Esophagus squamous epithelium (tissue), 5 donors: ENCODE measurements around the gene HDDC2. TPM values are rescaled to one million over a fixed set of nuclear protein-coding genes. Genes with fewer than 3 reads are reported as not detected.

Experiments
- DNase-seq: peaks from one replicate; lab custom pipeline; 2025; lab: John Stamatoyannopoulos, UW
- H3K27ac ChIP-seq, 4 donors: fragments of 200-600 bp; sonication (generic); one replicate each; pipeline ENCODE4 v1.5.1; 2016 to 2019; ENCODE audit warnings: mild to moderate bottlenecking in 1 of 4
- H3K27me3 ChIP-seq, 4 donors: fragments of 200-600 bp; sonication (generic); 1 replicate in 3 of 4; 2 replicates in 1 of 4; pipeline versions ENCODE4 v1.5.1 to v1.6.0; 2017 to 2021; ENCODE audit warnings: antibody characterized with exemption in 1 of 4
- H3K36me3 ChIP-seq, 3 donors: fragments of 200-600 bp; sonication (generic); one replicate each; pipeline ENCODE4 v1.5.1; 2016 to 2019
- H3K4me1 ChIP-seq, 3 donors: fragments of 200-600 bp; sonication (generic); one replicate each; pipeline ENCODE4 v1.5.1; 2017 to 2019
- H3K4me3 ChIP-seq, 4 donors: fragments of 200-600 bp; sonication (generic); 1 replicate in 3 of 4; 2 replicates in 1 of 4; pipeline ENCODE4 v1.5.1; 2016 to 2019; ENCODE audit warnings: mild to moderate bottlenecking in 2 of 4, moderate library complexity in 1 of 4
- H3K9me3 ChIP-seq, 3 donors: fragments of 200-600 bp; sonication (generic); one replicate each; pipeline ENCODE4 v1.5.1; 2016 to 2019
- POLR2A ChIP-seq, 4 donors: fragments of 450-650 bp; IDR thresholded peaks; one replicate each; pipeline ENCODE4 v1.6.1; 2017; ENCODE audit warnings: antibody characterized with exemption in 4 of 4, mild to moderate bottlenecking in 4 of 4, moderate library complexity in 3 of 4
- WGBS, 2 donors: methylation state at CpG; one replicate each; pipeline ENCODE4 v1.1.5; 2018; 5-methylcytosine and 5-hydroxymethylcytosine counted together
- intact Hi-C: fragments of 100-400 bp; cut with DNase I; formaldehyde crosslinking; loops from one replicate; pipeline ENCODE4 v1.15.0; 2022
- total RNA-seq, 4 donors: library from RNA; depleted of rRNA; stranded (reverse); fragments of >200 nt; gene quantifications; one replicate each; pipeline ENCODE4 v1.1.0, GENCODE V29; 2016
- TF ChIP-seq, protein P1 (sequence below), 6 experiments: fragments of 450-650 bp in 4 of 6; fragments of 200-600 bp in 2 of 6; sonication (generic) in 2 of 6; IDR thresholded peaks; one replicate each; pipeline ENCODE4 v1.5.1; 2016 to 2019; ENCODE audit warnings: antibody characterized with exemption in 6 of 6, mild to moderate bottlenecking in 4 of 6, moderate library complexity in 4 of 6
- donor health status: DM: yes; HTN: yes; CAD: no.

HDDC2 gene
- total RNA-seq, 4 donors from 2014 or later, result 49.2 to 84.7 (median 53.3) TPM

DNA sequence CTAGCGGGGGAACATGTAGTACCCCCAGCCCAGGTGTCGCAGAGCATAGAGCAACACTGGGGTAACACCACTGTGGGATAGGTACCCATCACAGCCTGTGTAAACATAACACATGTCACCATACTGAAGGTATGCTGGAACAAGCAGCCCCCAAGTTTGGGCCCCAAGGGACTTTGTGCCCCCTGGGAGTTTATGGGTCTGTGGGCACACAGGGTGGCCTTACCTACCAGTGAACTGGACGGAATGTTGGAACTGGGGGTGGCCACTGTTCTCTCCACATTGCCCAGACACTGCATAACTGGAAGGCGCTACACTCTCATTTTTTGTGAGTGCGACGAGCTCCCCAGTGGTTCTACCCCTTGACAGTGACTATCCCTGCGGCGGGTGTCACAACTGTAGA is 28.5 kb downstream of the HDDC2 start:
- 89 to 98% methylated on average over 6 to 7 of the region's 8 CpGs for WGBS, 2 donors
- Histone ChIP-seq H3K4me3 (no peak overlapping the region), H3K27ac (no peak overlapping the region), H3K27me3 (no peaks in the 10 kb centered on the region), H3K36me3 (peaks cover 0 to 63% (median 3%) of the 10 kb centered on the region in 3 donors), H3K4me1 (peaks cover 0 to 8% (median 0%) of the 10 kb centered on the region in 3 donors), H3K9me3 (no peaks in the 10 kb centered on the region)
- intact Hi-C loops, result no loop called here
- TF ChIP-seq POLR2A (IDR thresholded peaks at IDR 0.05), result no peak
- TF ChIP-seq, protein P1, sequence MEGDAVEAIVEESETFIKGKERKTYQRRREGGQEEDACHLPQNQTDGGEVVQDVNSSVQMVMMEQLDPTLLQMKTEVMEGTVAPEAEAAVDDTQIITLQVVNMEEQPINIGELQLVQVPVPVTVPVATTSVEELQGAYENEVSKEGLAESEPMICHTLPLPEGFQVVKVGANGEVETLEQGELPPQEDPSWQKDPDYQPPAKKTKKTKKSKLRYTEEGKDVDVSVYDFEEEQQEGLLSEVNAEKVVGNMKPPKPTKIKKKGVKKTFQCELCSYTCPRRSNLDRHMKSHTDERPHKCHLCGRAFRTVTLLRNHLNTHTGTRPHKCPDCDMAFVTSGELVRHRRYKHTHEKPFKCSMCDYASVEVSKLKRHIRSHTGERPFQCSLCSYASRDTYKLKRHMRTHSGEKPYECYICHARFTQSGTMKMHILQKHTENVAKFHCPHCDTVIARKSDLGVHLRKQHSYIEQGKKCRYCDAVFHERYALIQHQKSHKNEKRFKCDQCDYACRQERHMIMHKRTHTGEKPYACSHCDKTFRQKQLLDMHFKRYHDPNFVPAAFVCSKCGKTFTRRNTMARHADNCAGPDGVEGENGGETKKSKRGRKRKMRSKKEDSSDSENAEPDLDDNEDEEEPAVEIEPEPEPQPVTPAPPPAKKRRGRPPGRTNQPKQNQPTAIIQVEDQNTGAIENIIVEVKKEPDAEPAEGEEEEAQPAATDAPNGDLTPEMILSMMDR (IDR thresholded peaks at IDR 0.05), result no peak
- no peak for DNase-seq

DNA sequence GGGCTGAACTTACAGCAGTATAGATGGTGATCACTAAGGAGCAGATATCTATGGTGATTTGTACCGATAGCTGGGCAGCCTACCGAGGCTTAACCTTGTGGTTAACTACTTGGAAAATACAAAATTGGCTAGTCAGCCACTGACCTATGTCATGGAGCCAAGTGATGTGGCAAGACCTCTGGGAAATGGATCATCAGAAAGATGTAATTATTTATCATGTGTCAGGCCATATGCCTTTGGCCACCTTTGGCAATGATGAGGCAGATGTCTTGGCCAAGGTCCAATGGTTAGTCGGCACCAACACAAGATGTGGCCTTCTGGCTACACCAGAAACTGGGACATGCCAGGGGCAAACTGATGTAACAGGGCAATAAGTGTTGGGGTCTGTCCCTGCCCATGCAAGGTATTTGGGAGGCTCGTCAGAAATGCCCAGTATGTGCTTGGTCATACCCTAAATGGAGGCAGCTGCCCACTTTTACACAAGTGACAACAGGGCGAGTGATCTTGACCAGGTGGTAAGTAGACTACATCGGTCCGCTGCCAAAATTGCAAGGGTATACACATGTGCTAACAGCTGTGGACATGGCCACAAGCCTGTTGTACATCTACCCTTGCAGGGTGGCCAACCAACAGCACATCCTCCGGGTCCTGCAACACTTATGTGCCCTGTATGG is 30.1 kb downstream of the HDDC2 start:
- Histone ChIP-seq H3K9me3 (no peaks in the 10 kb centered on the region), H3K27ac (no peak overlapping the region), H3K27me3 (no peaks in the 10 kb centered on the region), H3K4me3 (no peak overlapping the region), H3K4me1 (peaks cover 0 to 8% (median 0%) of the 10 kb centered on the region in 3 donors), H3K36me3 (peaks cover 0 to 49% (median 0%) of the 10 kb centered on the region in 3 donors)
- intact Hi-C loops, result no loop called here
- WGBS, 2 donors, result 74 to 86% methylated on average over 2 to 5 of the region's 8 CpGs
- TF ChIP-seq POLR2A (IDR thresholded peaks at IDR 0.05), result no peak
- TF ChIP-seq, protein P1 (IDR thresholded peaks at IDR 0.05), result no peak
- no peak for DNase-seq

DNA sequence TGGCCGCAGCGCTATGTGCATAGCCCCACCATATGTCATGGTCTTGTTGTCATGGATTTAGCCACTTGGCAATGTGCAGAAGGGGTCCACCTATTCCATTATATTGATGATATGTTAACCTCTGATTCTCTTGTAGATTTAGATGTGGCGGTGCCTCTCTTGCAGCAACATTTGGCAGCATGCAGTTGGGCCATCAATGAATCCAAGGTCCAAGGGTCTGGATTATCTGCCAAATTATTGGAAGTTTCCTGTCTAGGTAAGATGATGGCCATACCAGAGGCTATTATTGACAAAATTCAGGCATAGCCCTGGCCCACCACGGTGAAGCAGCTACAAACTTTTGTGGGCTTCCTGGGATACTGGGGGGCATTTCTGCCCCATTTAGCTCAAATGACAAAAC is 31.4 kb downstream of the HDDC2 start:
- H3K36me3 ChIP-seq, result peaks cover 0 to 38% (median 0%) of the 10 kb centered on the region in 3 donors
- H3K27me3 ChIP-seq, result no peaks in the 10 kb centered on the region
- no peak overlapping the region for H3K4me3 ChIP-seq
- 95 to 97% methylated on average over 4 of the region's 4 CpGs for WGBS, 2 donors
- peaks cover 0 to 8% (median 0%) of the 10 kb centered on the region in 3 donors for H3K4me1 ChIP-seq
- no peaks in the 10 kb centered on the region for H3K9me3 ChIP-seq
- intact Hi-C loops, result no loop called here
- DNase-seq, result no peak
- TF ChIP-seq POLR2A (IDR thresholded peaks at IDR 0.05), result no peak
- TF ChIP-seq, protein P1 (IDR thresholded peaks at IDR 0.05), result no peak
- no peak overlapping the region for H3K27ac ChIP-seq

DNA sequence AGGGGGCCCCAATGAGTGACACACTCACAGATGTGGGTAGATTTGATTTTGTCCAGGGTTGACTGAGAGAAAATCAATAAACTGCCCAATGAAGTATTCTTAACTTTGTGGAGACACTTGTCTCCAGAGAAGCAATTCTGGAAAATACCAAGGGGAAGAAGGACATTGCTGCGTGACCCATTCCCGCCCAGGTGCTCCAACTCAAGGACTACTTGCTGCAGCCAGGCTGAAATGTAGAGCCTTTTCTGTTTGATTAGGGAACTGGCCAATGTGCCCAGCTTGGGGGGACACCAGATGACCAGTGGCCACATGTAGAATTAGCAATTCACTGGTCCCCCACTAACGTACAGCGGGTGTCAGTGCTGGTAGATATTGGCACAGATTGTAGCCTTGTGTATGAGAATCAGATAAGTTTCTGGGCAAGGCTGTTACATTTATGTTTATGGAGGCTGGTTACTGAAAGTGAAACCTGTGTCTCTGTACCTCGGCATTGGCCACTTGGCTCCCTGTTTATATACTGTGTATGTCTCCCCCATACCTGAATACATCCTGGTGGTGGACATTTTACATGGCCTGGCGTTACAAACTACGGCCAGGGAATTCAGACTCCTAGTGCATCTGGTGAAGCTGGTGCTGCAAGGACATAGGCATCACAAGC is 32.3 kb downstream of the HDDC2 start:
- no peak for DNase-seq
- no peak overlapping the region for H3K4me3 ChIP-seq
- TF ChIP-seq, protein P1 (IDR thresholded peaks at IDR 0.05), result no peak
- no peak for TF ChIP-seq POLR2A (IDR thresholded peaks at IDR 0.05)
- H3K9me3 ChIP-seq, result no peaks in the 10 kb centered on the region
- H3K27ac ChIP-seq, result no peak overlapping the region
- 90 to 97% methylated on average over 4 to 7 of the region's 7 CpGs for WGBS, 2 donors
- H3K4me1 ChIP-seq, result peaks cover 0 to 8% (median 0%) of the 10 kb centered on the region in 3 donors
- H3K36me3 ChIP-seq, result peaks cover 0 to 37% (median 0%) of the 10 kb centered on the region in 3 donors
- H3K27me3 ChIP-seq, result no peaks in the 10 kb centered on the region
- intact Hi-C loops, result no loop called here

DNA sequence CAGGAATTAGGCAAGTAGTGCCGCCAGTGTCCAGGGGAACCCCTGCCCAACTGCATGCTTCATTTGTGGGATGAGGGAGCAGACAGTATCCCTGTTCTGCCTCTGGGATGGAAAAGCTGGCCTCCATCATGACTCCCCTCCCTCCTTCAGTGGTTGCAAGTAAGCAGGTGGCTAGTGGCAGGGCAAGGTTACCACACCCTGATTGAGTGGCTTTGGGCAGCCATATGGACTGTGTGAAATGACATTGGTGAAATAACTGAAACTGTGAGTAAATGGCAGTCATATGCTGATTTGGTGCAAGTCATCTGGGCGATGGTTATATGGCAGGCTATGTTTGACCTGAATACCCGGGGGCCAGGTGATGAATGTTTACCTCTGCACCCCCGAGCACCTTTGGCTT is 33.0 kb downstream of the HDDC2 start:
- H3K4me3 ChIP-seq, result no peak overlapping the region
- intact Hi-C loops, result no loop called here
- H3K9me3 ChIP-seq, result no peaks in the 10 kb centered on the region
- TF ChIP-seq, protein P1 (IDR thresholded peaks at IDR 0.05), result no peak
- TF ChIP-seq POLR2A (IDR thresholded peaks at IDR 0.05), result no peak
- WGBS, 2 donors, result 90 to 93% methylated on average over 2 to 3 of the region's 4 CpGs
- no peaks in the 10 kb centered on the region for H3K27me3 ChIP-seq
- peaks cover 0 to 37% (median 0%) of the 10 kb centered on the region in 3 donors for H3K36me3 ChIP-seq
- DNase-seq, result no peak
- H3K4me1 ChIP-seq, result peaks cover 0 to 2% (median 0%) of the 10 kb centered on the region in 3 donors
- no peak overlapping the region for H3K27ac ChIP-seq
